GM12878 (cell line): ENCODE results near the gene PLPPR2. TPM values are rescaled to one million over a fixed set of nuclear protein-coding genes. Genes with fewer than 3 reads are reported as not detected.
A peak's percentile ranks its signal among the peaks of the same experiment; 100 is the strongest.

Experiments
- BACH1 ChIP-seq: fragments of 450-650 bp; IDR thresholded peaks from 2 replicates; pipeline ENCODE4 v1.6.1; 2017; ENCODE audit warnings: mild to moderate bottlenecking, borderline replicate concordance
- BCL11A ChIP-seq: IDR thresholded peaks from 2 replicates; pipeline ENCODE4 v1.6.1; 2011; ENCODE audit warnings: low read depth, low read length
- BHLHE40 ChIP-seq, 2 experiments: fragments of 450-650 bp in 1 of 2; IDR thresholded peaks; 2 replicates each; pipeline ENCODE4 v1.6.1; 2011 to 2017; ENCODE audit warnings: low read depth in 2 of 2, borderline replicate concordance in 1 of 2, improper control_type of control experiment in 1 of 2, low read length in 1 of 2, mild to moderate bottlenecking in 1 of 2
- CHD2 ChIP-seq: IDR thresholded peaks from 2 replicates; pipeline ENCODE4 v1.6.1; 2011; ENCODE audit warnings: low read depth, low read length, improper control_type of control experiment, borderline replicate concordance
- MYB ChIP-seq: fragments of 150-350 bp; IDR thresholded peaks from 2 replicates; pipeline ENCODE4 v1.6.1; 2014; ENCODE audit warnings: mild to moderate bottlenecking, low read depth, low read length, borderline replicate concordance
- MYC ChIP-seq: IDR thresholded peaks from 2 replicates; pipeline ENCODE4 v1.6.1; 2011; ENCODE audit warnings: mild to moderate bottlenecking, low read length, moderate library complexity, inconsistent platforms; ENCODE audit not compliant: insufficient read depth, insufficient replicate concordance, insufficient read length, severe bottlenecking
- NFYB ChIP-seq: IDR thresholded peaks from 2 replicates; pipeline ENCODE4 v1.6.1; 2011; ENCODE audit warnings: low read depth, mild to moderate bottlenecking, low read length, improper control_type of control experiment, moderate library complexity; ENCODE audit not compliant: insufficient read depth
- PML ChIP-seq: IDR thresholded peaks from 2 replicates; pipeline ENCODE4 v1.6.1; 2012; ENCODE audit warnings: low read length, inconsistent platforms
- RB1 ChIP-seq: fragments of 450-650 bp; formaldehyde crosslinking; IDR thresholded peaks from 2 replicates; pipeline ENCODE4 v1.6.1; 2017; ENCODE audit warnings: mild to moderate bottlenecking, borderline replicate concordance
- RFX5 ChIP-seq: IDR thresholded peaks from 2 replicates; pipeline ENCODE4 v1.6.1; 2011; ENCODE audit warnings: low read depth, low read length, improper control_type of control experiment
- SMAD1 ChIP-seq: fragments of 450-650 bp; IDR thresholded peaks from 2 replicates; pipeline ENCODE4 v1.6.1; 2018; ENCODE audit warnings: mild to moderate bottlenecking, low read depth; ENCODE audit not compliant: partially characterized antibody
- SPI1 ChIP-seq: IDR thresholded peaks from 2 replicates; pipeline ENCODE4 v1.6.1; 2011; ENCODE audit warnings: low read depth, mild to moderate bottlenecking, low read length, moderate library complexity, borderline replicate concordance; ENCODE audit not compliant: insufficient read depth
- ZBTB40 ChIP-seq: fragments of 450-650 bp; IDR thresholded peaks from 2 replicates; pipeline ENCODE4 v1.6.1; 2016; ENCODE audit warnings: mild to moderate bottlenecking, moderate library complexity, borderline replicate concordance
- ZNF384 ChIP-seq: IDR thresholded peaks from 2 replicates; pipeline ENCODE4 v1.6.1; 2012; ENCODE audit warnings: low read depth, mild to moderate bottlenecking, low read length, improper control_type of control experiment, borderline replicate concordance
- polyA plus RNA-seq, 11 experiments: library from polyadenylated mRNA; depleted of rRNA in 4 of 11; unstranded in 6 of 11; stranded (reverse) in 5 of 11; fragments of >200 nt; fragmentation: Nextera tagmentation in 4 of 11; fragmentation: Illumina TruSeq in 1 of 11; extraction: Ambion mirVana in 4 of 11; extraction: Trizol in 1 of 11; gene quantifications; 1 replicate in 1 of 11; 2 replicates in 10 of 11; pipeline versions ENCODE4 v1.2.1 to v1.2.3, GENCODE V29; 2011 to 2016; ENCODE audit warnings: inconsistent platforms in 2 of 11, missing spikeins in 2 of 11, low read depth in 1 of 11
- total RNA-seq, 4 experiments: library from RNA; depleted of rRNA in 3 of 4; stranded (reverse); fragments of >200 nt in 3 of 4; fragmentation: Illumina TruSeq in 1 of 4; extraction: Trizol in 1 of 4; gene quantifications; 2 replicates each; pipeline versions ENCODE4 v1.2.1 to v1.2.3, GENCODE V29; 2013 to 2021
- TF ChIP-seq, protein P1 (sequence below): fragments of 450-650 bp; IDR thresholded peaks from 2 replicates; pipeline ENCODE4 v1.6.1; 2018; ENCODE audit warnings: borderline replicate concordance, mild to moderate bottlenecking; ENCODE audit not compliant: partially characterized antibody
- TF ChIP-seq, protein P2 (sequence below): fragments of 450-650 bp; IDR thresholded peaks from 2 replicates; pipeline ENCODE4 v1.6.1; 2018; ENCODE audit warnings: mild to moderate bottlenecking, low read depth, moderate library complexity; ENCODE audit not compliant: partially characterized antibody

PLPPR2 gene
- total and polyA plus RNA-seq, 10 of the 15 experiments (the other 5 are each of a cell fraction or from before 2014, with no cell fraction given): 0.09 to 2.8 (median 0.70) TPM

- TF ChIP-seq SMAD1 (peak; percentile 15), MYB (no peak), BCL11A (no peak), RB1 (peak; percentile 71; the same call in 1 of the 2 replicates), BACH1 (peak; percentile 44; the same call in 1 of the 2 replicates), CHD2 (peak; percentile 87), BHLHE40 (IDR thresholded peaks at IDR 0.05; ENCODE audit: borderline replicate concordance in 1 of 2, low read depth in 2 of 2, low read length in 1 of 2) (peak; percentile 30 to 64; a peak in 1 of 4 replicates), NFYB (peak; percentile 90), PML (peak; percentile 86; the same call in 1 of the 2 replicates), MYC (peak; percentile 67), RFX5 (0 out of 2 replicates have a peak, but pooled peaks have one; percentile 12), ZNF384 (no peak), SPI1 (no peak), ZBTB40 (peak; percentile 82; the same call in 1 of the 2 replicates)
- TF ChIP-seq, protein P1, sequence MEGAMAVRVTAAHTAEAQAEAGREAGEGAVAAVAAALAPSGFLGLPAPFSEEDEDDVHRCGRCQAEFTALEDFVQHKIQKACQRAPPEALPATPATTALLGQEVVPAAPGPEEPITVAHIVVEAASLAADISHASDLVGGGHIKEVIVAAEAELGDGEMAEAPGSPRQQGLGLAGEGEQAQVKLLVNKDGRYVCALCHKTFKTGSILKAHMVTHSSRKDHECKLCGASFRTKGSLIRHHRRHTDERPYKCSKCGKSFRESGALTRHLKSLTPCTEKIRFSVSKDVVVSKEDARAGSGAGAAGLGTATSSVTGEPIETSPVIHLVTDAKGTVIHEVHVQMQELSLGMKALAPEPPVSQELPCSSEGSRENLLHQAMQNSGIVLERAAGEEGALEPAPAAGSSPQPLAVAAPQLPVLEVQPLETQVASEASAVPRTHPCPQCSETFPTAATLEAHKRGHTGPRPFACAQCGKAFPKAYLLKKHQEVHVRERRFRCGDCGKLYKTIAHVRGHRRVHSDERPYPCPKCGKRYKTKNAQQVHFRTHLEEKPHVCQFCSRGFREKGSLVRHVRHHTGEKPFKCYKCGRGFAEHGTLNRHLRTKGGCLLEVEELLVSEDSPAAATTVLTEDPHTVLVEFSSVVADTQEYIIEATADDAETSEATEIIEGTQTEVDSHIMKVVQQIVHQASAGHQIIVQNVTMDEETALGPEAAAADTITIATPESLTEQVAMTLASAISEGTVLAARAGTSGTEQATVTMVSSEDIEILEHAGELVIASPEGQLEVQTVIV: peak; percentile 55
- TF ChIP-seq, protein P2, sequence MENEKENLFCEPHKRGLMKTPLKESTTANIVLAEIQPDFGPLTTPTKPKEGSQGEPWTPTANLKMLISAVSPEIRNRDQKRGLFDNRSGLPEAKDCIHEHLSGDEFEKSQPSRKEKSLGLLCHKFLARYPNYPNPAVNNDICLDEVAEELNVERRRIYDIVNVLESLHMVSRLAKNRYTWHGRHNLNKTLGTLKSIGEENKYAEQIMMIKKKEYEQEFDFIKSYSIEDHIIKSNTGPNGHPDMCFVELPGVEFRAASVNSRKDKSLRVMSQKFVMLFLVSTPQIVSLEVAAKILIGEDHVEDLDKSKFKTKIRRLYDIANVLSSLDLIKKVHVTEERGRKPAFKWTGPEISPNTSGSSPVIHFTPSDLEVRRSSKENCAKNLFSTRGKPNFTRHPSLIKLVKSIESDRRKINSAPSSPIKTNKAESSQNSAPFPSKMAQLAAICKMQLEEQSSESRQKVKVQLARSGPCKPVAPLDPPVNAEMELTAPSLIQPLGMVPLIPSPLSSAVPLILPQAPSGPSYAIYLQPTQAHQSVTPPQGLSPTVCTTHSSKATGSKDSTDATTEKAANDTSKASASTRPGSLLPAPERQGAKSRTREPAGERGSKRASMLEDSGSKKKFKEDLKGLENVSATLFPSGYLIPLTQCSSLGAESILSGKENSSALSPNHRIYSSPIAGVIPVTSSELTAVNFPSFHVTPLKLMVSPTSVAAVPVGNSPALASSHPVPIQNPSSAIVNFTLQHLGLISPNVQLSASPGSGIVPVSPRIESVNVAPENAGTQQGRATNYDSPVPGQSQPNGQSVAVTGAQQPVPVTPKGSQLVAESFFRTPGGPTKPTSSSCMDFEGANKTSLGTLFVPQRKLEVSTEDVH: no peak
- TF ChIP-seq, all 136 proteins: peak for 50
Observed at GRCh38 chr19:11374433-11375142, 19.4 kb downstream of the PLPPR2 start, which contains the start of gene SWSAP1 (continued).
